Glomerular visceral epithelial cell (primary cell): ENCODE results near the gene KRTAP12-1.
"Not testable (repeated sequence)": the region's sequence is repeated elsewhere in the genome, so short reads cannot be mapped to it uniquely, and the experiment has no call there.

Experiments
- DNase-seq: peaks from one replicate; pipeline ENCODE4 v3.0.0-alpha.2; 2016; ENCODE audit errors: extremely low spot score

Gene KRTAP12-1

GRCh38 chr21:44697811-44698734, 16.1 kb upstream of the KRTAP12-1 start:
- no peak for DNase-seq

GRCh38 chr21:44697172-44697810, 15.3 kb upstream of the KRTAP12-1 start, which contains the start of gene KRTAP10-12:
Gene KRTAP10-12, plus strand, starts transcription at chr21:44697172. Its CDS starts 30 bp downstream, at chr21:44697202.
- DNase-seq = not testable (repeated sequence)

DNA sequence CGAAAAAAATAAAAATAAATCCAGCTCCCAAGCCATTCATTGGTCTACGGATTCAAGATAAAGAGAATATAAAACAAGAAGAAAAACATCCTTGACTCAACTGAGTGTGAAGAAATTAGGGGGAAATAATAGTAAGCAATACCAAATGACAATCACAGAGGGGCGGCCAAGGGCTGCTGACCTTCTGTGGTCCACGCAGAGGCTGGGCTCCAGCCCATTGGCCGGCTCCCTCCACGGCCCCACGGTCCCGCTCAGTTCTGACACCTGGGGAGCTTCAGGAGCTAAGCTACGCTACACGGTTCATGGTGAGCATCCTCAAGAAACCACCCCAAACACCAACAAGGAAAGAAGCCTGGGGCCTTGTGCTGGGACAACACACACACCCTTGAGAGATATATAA, 14.6 kb upstream of the KRTAP12-1 start:
- no peak for DNase-seq

DNA sequence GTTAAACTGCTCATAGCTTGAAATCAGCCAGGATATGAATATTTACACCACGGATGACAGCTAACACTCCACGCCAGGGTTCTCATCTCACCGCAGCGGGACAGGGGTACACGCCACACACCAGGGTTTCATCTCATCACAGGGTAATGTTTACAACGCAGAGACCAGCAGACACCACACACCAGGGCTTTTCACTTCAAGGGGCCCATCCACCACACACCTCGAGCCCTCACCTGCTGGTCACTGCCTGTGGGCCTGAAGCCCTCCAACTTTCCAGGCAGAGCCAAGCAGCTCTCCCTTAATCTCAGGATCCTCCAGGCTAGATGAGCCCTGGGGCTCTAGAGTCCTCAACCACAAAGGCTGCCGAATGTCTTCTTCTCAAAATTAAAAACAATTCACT, 13.7 kb upstream of the KRTAP12-1 start:
- DNase-seq = no peak

DNA sequence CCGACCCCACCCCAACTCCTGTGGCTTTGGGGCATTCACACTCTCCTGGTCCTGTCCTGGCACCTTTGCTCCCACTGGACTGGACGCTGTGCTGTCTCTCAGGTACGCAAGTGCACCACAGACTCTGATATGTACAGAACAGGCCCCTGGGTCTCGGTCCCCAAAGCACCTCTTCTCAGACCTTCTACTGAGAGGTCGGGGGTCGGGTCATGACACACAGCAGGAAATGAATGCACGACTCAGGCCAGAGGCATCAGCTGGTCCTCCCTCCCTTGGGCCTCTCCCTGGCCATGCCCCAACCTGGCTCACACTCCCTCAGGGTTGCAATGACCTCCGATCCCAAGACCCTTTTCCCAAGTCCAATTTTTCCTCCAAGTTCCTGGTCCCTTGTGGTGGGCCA, 13.2 kb upstream of the KRTAP12-1 start:
- no peak for DNase-seq

DNA sequence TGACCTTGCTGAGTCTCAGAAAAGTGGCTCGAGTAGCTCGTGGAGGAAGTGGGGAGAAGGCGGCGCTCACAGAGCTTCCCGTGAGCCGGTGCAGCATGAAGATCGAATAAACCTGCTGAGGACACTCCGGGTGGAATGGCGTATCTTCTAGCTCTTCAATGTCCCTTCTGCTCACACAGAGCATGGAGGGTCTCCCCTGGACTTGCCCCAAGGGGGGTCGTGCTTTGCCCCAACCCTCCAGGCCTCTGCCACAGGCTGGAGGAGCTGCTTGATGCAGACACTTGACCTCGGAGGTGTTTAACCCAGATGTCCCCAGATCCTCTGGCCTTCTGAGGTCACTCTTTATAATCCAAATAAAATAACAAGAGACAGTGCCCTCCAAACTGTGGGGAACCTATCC, 12.8 kb upstream of the KRTAP12-1 start:
- DNase-seq = no peak

DNA sequence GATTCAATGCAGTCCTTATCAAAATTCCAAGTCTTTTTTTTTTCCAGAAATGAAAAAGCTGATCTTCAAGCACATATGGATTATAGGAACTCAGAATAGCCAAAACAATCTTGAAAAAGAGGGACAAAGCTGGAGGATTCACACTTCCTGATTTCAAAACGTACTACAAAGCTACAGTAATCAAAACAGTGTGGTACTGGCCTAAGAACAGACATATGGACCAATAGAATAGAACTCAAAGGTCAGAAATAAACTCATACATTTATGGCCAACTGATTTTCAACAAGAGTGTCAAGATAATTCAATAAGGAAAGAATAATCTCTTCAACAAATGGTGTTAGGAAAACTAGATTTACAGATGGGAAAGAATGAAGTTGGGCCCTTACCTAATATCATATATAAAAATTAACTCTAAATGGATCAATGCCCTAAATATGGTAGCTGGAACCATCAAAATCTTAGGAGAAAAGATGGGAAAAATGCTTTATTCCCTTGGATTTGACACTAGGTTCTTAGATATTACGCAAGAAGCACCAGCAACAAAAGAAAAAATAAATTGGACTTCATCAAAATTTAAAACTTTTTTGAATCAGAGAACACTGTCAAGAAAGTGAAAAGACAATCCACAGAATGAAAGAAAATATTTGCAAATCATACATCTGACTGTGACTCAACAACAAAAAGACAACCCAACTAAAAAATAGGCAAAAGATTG, 11.0 kb upstream of the KRTAP12-1 start:
- DNase-seq = no peak

DNA sequence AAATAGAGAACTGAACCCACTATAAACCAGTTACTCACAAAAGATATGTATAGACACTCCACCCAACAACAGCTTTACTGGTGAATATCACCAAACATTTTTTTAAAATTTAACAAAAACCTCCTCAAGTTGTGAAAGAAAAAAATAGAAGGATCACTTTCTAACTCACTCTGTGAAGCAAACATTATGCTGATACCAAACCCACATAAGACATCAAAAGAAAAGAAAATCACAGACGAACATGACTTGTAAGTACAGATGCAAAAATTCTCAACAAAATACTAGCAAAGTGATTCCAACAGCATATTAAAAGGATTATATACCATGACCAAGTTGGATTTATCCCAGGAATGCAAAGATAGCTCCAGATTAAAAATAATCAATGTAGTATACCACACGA, 9.7 kb upstream of the KRTAP12-1 start:
- DNase-seq = no peak

- DNase-seq = not testable (repeated sequence)
These were observed 7.8 kb upstream of the KRTAP12-1 start for GRCh38 chr21:44689740-44690139.

- no peak for DNase-seq
These were observed 5.7 kb upstream of the KRTAP12-1 start for GRCh38 chr21:44687671-44688070.

- DNase-seq = no peak
These were observed 5.0 kb upstream of the KRTAP12-1 start for GRCh38 chr21:44686843-44687561.

- DNase-seq = no peak
These were observed 4.2 kb upstream of the KRTAP12-1 start for GRCh38 chr21:44686000-44686781.

DNA sequence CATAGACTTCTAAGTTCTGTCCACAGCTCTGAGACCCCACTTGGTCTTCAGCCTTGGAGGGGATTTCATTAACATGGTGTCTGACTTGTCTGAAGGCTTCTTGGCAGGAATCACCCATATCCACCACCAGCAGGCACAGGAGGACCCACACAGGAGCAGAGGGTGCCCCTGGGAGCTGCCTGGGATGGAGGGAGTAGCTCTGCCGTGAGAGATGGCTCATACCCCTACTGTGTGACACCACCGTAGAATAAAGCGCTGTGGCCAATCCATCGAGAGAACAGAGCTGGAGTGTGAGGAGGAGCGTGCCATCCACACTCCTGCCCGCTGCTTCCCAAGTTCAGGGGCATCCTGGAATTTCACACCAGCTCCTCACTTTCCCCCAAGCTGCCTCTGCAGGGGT, 3.1 kb upstream of the KRTAP12-1 start:
- not testable (repeated sequence) for DNase-seq

- DNase-seq = no peak
These were observed 2.5 kb upstream of the KRTAP12-1 start for GRCh38 chr21:44684483-44684882.

GRCh38 chr21:44684077-44684476, 2.1 kb upstream of the KRTAP12-1 start:
- no peak for DNase-seq

- DNase-seq = no peak
These were observed 703 bp upstream of the KRTAP12-1 start for GRCh38 chr21:44682580-44683151.

DNA sequence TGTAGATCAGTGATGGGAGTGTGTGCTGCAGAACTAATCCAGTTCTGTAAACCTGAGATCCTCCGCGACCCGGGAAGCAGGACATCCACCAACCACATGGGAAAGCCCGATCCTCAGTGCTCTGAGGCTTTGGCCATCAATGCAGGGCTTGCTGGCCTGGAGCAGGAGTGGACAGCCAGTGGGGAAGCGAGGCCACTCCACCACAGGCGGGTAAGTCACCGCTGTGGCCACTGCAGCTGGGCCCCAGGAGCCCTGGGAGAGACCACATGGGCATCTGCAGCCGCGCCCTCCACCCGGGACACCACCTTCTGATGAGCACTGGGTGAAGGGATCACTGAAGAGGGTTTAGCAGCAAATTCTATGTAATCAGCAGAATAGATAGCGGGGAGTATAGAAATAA, 811 bp downstream of the KRTAP12-1 start:
- no peak for DNase-seq

- DNase-seq = no peak
These were observed 4.1 kb downstream of the KRTAP12-1 start for GRCh38 chr21:44677881-44678280.

- DNase-seq = no peak
These were observed 10.1 kb downstream of the KRTAP12-1 start for GRCh38 chr21:44671911-44672310.

DNA sequence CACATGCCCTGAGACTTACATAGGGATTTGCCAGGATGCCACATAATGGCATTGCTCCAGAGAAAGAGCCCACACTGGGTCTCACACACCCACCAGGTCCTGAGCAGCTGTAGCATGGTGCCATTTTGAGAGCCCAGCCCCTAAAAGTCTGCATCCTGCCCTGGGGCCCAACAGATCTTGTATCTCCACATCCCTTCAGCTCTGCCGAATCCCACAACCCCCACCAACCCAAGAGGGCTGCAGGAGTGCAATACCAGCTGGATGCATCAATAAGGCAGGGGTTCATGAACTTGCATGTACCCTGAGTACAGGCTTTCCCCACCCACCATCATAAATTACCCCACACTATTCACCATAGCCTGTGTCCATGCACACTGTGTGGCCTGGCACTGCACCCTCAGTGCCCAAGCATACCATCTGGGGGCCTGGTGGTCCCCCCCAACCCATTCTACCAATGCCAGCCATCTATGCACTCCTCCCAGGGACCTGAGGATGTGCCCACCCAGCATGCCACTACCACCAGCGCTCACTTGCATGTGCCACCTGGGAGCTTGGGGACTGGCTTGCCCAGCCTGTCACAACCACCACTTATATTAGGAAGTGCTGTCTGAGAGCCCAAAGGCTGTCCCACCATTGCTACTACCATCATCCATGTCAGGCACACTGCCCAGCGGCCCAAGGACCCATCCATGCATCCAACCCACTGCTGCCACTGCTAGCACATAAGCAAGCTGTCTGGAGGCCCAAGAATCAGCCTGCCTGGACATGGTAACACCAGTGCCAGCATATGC, 11.1 kb downstream of the KRTAP12-1 start:
- DNase-seq = no peak
